Stimulated activated CD4-positive, alpha-beta T cell treated with anti-CD3 and anti-CD28 coated beads, Interleukin-1b, Interleukin-23, amount 100 ng/mL, for 48 hours (primary cell): ENCODE data around the gene AGTPBP1.
"Not testable (repeated sequence)": the region's sequence is repeated elsewhere in the genome, so short reads cannot be mapped to it uniquely, and the experiment has no call there.

Experiments
- DNase-seq: peaks from one replicate; pipeline ENCODE4 v3.0.0-alpha.2; 2020

AGTPBP1 gene

DNA sequence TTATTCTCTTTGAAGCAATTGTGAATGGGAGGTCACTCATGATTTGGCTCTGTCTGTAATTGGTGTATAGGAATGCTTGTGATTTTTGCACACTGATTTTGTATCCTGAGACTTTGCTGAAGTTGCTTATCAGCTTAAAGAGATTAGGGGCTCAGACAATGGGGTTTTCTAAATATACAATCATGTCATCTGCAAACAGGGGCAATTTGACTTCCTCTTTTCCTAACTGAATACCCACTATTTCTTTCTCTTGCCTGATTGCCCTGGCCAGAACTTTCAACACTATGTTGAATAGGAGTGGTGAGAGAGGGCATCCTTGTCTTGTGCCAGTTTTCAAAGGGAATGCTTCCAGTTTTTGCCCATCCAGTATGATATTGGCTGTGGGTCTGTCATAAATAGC is 22.3 kb downstream of the AGTPBP1 start:
- DNase-seq, result not testable (repeated sequence)

DNA sequence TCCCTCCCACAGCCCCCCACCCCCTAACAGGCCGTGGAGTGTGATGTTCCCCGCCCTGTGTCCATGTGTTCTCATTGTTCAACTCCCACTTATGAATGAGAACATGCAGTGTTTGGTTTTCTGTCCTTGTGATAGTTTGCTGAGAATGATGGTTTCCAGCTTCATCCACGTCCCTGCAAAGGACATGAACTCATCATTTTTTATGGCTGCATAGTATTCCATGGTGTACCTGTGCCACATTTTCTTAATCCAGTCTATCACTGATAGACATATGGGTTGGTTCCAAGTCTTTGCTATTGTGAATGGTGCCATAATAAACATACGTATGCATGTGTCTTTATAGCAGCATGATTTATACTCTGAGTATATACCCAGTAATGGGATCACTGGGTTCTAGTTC is 23.9 kb downstream of the AGTPBP1 start:
- not testable (repeated sequence) for DNase-seq

DNA sequence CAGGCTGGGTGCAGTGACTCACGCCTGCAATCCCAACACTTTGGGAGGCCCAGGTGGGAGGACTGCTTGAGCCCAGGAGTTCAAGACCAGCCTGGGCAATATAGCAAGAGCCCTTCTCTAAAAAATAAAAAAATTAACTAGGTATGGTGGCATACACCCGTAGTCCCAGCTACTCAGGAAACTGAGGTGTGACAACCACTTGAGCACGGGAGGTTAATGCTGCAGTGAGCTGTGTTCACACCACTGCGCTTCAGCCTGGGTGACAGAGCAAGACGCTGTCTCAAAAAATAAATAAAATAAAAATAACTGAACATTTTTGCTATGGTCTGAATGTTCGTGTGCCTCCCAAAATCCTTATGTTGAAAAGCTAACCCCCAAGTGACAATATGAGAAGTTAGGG is 24.5 kb downstream of the AGTPBP1 start:
- DNase-seq, result no peak

DNA sequence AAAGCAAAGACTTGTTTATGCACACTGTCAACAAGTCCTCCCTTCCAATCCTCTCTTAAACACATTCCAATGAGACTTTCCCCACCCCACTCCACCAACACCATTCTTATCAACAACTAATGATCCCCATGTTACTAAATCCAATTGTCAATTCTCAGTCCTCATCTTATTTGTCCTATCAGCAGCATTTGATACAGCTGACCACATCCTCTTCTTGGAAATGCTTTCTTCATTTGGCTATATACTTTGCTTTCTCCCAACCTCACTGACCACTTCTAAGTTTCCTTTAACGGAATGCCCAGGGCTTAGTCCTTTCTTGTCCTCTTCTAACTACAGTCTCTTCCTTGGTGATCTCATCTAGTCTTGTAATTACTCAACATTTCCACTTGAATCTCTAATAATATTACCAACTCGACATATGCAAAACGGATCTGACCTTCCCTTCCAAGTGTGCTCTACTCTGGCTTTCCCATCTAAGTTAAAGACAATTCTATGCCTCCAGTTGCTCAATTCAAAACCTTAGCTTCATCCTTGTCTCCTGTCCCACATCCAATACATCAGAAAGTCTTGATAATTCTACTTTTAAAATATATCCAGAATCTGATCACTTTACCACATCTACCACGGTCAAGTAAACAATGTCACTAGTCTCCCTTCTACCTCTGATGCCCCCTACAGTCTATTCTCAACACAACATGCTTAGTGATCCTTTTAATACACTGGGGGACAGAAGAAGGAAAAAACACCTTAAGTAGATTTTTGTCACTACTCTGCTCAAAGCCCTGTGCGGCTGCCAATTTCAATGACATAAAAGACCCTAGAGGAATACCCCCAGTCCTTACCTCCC is 25.5 kb downstream of the AGTPBP1 start:
- no peak for DNase-seq

DNA sequence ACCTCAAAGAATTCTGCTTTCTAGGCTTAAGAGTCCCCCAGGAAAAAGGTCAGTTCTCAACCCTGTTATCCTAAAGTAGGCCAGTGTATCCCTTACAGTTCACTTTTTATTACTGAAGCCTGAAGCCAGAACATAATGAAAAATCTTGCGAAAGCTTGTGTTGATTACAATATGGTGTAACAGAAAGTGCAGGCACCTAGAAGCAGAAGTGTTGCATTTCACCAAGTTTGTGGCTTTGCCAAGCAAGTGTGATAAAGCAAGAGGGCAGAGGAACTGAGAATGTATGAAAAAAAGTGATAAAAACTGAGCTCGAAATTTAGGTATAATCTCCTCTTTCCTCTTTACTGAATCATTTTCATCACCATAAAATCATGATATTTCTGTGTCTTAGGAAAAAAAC is 26.2 kb downstream of the AGTPBP1 start:
- no peak for DNase-seq

DNA sequence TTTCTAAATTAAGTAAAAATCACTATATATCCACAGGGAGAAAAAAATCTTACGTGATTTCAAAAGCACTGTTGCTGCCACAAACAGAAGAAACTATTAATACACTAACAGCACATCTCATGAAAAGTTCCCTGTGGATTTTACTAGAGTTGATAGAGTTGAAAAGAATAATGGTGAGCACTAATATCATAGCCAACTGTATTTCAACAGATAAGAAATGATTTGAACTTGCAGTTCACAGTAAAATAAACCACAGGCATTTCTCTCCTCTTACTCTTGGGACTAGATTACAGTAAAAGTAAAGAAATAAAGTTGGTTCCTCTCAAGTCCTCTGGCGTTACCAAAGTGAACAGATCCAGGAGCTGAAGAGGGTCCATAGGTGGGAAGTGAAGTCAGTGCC is 27.9 kb downstream of the AGTPBP1 start:
- no peak for DNase-seq

DNA sequence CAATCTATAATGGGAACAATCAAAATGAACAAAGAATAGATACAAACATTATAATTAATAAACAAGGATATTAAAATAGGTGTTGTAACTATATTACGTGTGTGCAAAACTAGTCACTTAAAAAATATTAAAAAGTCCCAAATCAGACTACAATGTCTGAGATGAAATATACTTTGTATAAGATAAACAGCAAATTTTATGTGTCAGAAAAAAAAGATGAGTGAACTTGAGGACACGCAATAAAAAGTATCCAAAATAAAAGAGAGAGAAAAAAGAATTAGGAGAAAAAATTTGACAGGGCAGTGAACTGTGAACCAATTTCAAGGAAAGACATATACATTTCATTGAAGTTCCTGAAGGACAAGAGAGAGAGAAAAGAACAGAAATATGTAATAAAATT is 37.0 kb downstream of the AGTPBP1 start:
- DNase-seq, result no peak

DNA sequence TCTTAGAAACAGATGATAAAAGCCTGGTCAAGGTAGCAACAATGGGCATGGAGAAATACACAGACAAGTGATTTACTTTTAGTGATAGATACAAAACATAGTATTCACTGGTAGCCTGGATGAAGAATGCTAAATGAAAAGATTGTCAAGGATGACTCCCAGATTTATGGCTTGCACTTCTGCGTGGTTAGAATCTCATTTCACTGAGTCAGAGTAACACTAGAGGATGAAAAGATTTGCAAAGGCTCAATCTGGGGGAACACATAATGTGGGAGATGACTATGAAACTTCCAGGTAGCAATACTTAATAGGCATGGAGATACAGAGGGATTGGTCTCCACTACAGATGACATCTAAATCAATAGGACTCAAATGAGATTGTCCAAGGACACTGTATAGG is 38.4 kb downstream of the AGTPBP1 start:
- DNase-seq, result no peak

DNA sequence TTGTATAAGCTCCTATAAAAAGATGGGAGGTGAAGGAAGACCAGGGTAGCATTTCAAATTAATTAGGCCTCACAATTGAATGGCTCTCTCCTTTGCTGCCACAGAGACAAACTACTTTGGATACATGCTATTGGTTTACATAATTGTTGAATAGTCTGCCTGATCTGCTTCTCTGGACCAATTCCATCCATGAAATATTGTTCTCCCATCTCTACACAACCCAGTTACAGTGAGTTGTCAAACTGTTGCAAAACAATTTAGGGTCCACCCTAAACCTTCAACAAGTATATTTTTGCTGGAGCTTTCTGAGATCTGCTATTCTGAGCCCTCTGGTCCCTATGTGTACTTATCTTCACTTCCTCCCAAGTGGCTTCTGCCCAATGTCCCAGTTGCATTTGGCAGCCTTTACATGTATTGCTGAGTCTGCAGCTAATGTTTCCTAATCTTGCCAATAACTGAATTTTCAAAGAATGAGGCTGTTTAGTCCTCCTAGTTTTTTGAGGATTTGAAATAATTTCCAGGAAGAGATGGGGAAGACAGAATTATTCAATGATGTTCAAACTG is 38.9 kb downstream of the AGTPBP1 start:
- DNase-seq, result no peak

DNA sequence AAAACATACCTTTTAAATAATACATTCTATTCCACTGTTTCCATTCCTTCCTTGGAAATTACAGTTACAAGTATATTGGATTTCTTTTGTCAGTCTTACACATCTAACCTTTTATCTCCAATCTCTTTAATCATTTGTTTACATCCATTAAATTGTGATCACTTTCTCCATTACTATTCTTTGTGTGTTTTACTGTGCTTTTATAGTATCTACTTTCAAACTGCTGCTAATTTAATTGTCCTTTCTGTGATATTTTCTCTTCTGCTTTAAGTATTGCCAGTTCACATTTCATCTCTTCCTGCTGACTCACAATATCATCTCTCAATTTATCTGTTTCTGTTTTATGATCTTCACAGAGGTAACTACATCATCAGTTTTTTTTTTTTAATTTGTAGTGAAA is 39.6 kb downstream of the AGTPBP1 start:
- no peak for DNase-seq

DNA sequence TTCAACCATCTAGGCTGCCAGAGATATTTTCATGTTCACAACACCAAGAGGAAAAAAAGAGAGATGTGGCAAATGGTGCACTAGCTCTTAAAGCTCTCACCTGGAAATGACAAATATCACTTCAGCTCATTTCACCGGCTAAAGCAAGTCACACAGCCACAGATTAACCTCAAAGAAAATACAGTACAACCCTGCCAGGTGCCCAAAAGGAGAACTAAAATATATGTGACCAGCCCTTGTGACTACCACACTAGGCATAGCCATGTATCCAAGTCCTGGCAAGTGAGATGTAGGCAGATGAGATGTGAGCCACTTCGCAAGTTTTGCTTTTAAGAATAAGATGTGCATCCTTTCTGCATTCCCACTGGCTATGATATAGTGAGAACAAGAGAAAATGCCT is 41.4 kb downstream of the AGTPBP1 start:
- DNase-seq, result no peak

DNA sequence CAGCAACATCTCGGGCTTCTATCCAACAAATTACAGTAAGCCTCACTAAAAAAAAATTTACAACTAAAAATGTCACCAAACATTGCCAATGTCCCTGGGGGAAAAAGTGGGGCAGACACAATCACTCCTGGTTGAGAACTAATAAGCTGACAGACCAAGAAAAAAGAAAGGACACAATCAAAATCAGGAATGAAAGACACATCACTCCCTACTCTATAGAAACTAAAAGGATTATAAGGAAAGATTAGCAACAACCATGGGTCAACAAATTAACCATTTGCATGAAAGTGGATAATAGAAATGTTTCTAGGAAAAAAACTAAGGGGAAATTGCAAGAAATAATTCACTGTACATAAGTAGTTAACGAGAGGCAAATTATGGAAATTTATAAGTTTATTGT is 53.4 kb downstream of the AGTPBP1 start:
- DNase-seq, result no peak

DNA sequence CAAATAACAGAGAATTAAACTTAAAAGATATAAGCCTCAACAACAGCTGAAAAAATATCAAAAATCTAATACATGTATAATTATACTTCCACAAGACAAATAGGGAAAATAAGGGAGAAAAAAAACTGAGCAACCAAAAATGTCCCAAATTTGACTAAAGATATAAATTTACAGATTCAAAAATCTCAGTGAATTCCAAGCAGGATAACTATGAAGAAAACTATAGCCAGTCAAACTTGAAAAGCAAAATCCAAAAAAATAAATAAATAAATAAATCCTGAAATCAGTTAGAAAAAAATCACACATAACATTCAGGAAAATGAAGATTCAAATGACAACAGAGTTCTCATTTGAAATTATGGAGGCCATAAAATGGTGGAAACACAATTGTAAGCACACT is 56.7 kb downstream of the AGTPBP1 start:
- DNase-seq, result no peak

DNA sequence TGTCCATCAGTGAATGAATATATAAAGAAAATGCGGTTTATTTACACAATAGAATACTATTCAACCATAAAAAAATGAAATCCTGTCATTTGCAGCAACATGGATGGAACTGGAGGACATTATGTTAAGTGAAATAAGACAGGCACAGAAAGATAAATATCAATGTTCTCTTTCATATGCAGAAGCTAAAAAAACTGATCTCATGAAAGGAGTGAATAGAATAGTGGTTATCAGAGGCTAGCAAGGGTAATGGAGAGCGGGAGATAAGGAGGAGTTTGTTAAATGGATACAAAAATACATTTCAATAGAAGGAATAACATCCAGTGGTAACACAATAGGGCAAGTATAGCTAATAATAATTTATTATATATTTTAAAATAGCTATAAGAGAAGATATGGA is 65.0 kb downstream of the AGTPBP1 start:
- no peak for DNase-seq

DNA sequence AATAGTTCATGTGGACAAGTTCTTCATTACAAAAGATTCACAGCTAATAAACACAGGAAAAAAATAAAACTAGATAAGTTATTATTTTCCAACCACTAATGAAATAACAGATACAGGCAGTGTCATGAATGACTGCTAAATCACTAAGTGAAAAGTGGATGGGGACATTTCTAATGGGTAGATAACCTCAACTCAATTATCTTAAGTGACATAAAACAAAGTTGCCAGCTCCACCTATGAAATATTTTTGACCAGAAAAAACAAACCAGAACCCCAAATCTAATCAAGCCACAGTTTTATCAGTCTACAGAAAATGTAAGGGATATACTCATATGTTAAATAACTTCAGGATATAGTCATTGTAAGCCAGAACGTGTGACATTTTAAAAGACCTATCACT is 74.4 kb downstream of the AGTPBP1 start:
- no peak for DNase-seq

DNA sequence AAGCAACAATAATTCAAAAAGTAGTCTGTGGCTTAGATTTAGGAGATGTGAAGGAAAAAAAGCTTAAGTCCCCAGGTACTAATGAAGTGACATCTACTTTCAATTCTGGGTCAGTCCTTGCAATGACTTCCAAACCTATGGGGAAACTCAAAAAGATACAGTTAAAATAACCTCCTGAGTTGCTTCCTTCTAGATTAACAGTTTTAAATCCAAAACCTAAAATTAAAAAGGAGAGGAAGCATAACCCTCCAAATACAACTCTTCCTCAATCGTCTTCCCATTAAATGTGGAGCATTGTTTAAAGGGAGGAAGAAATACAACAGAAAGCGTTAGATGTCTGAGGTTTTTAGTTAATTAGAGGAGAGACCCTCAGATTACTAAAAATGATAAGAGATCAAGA is 75.7 kb downstream of the AGTPBP1 start:
- DNase-seq, result no peak

DNA sequence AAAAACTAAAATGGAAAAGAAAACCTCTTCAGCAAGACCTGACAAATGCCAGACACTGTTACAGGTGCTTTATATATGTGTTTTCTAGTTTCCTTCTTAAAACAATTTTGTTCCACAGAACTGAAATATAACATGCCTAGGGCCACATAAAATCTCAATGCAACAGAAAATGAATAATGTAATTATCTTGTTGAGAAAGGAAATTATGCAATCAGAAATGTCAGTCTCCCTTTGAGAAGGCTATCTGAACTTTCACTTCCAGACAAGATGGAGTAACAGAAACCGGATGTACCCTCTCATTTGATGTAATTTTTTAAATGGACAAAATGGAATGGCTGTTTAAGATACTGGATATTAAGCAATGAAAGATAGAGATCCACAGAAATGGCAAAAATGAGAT is 79.2 kb downstream of the AGTPBP1 start:
- DNase-seq, result no peak

DNA sequence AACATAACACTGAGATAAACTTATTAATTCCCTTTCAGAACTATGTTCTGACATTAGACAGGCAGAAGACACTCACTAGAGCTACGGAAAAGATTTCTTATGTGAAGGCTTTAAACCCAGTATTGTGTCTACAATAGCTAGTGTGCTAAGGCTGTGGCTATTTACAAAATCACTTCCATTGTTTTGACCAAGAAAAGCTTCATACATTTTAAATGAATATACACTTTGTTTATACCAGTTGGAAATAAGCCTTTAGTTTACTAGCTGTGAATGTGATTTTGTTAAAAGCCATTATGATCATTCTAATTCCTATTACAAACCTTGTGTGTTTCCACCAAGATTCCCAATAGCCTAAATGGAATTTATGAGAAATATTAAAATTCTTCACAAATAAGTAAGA is 83.0 kb downstream of the AGTPBP1 start:
- no peak for DNase-seq

DNA sequence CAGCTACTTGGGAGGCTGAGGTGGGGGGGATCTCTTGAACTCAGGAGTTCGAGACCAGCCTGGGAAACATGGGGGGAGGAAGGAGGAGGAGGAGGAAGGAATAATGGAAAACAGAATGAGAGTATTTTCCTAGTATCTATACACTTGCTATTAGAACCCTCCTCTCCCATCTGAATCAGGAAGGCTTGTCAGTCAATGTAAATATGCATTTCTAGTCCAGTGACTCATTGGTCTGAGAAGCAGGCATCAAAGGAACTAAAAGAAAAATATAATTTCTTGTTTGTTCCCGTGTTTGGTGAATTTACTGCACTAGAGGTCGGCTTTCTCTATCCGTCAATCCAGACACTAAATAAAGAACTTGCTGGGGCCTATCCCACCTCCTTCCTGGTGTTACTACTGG is 88.6 kb downstream of the AGTPBP1 start:
- no peak for DNase-seq

DNA sequence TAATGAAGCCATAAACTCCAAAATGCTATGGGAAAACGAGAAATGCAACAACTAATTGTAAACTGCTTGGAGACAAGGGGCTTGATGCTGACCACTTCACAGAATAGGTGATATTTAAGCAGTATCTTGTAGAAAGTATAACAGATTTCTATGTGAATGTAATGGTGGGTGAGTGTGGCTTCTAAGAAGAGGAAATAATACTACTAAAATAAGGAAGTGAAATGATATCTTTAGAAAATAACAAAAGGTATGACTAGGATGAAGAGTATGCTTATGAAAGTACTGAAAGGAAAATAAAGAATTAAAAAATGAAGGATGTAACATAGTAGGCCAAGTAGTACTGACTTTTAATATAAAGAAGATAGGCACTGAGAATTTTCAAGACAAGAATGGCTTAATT is 94.2 kb downstream of the AGTPBP1 start:
- DNase-seq, result no peak

DNA sequence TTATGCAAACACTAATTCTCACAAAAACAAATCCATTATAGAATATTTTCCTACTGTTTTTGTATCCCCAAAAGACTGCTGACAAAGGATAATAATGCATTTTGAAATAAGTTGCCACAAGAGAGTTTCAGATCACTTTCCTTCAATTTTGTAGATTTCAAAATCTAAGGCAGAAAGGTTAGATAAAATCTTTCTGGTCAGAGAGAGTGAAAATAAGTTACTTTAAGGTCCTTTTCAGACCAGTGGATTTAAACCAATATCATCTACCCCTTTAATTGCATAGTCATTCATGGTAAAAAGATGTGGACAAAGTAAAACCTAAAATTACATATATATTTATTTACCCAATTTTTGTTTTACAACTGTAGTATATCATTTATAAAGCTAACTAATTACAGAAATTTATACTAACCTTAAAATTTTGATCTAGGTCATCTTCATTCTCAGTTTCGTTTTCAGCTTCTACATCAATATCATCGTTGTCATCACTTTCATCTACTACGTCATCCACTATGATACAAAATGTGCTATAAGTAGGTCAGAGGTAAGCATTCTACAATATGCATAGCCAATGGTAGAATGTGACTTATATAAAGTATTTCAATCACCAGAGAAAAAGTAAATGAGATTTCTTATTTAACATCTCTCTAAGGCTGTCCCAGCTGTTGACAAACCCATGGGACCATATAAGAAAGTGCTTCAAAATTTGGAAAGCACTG is 95.7 kb downstream of the AGTPBP1 start:
- no peak for DNase-seq

DNA sequence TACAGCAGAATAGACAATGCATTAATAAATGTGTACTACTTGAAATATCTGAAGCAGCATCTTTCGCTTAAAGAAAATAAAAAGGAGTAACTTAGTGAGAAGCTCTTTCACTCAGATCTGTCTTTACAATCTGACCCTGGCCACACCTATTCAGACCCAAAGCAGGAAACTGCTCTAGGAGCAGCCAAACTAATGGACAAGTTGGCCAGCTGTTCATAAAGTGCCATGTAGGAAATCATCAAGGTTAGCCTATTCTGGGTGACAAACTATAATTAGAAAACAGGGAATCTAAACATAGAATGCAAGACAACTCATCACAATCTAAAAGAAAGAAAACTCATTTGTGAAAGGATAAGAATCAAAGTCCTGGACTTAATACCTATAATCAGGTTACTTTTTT is 101.3 kb downstream of the AGTPBP1 start:
- DNase-seq, result no peak

DNA sequence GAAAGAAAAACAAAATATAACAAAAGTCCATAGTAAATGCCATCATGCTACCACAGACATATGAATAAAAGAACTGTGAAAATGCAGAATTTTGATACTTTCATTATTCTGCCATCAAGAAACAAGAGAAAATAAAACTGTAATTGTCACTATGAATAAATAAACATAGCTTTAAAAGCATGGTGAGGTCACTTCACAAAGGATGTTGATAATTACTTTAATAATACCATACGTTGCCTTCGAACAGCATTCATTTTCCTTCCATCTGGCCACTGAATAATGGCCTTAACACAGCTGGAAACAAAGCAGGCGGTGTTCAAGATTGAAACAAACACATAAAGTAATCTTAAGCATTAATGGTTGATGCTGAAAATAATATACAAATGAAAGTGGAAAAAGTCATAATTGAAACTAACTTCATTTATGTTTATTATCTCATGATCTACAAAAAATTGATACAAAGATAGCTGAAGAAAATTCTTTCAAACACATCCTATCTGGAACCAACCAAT is 102.0 kb downstream of the AGTPBP1 start:
- no peak for DNase-seq

DNA sequence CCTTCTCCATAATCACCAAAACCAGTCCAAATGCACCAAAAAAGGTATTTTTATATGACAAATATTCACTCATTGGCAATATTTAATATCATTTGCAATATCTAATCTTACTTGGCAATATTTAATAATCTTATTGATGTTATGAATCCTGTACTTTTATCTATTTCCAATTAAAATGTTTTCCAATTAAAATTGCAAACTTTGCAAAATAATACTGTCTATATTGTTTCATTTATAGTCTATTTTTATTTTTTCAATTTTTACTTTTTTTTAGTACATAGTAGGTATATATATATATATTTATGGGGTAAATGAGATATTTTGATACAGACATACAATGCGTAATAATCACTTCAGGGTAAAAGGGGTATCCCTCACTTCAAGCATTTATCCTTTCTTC is 109.9 kb downstream of the AGTPBP1 start:
- no peak for DNase-seq
